ENCODE results near the gene C12orf60. TPM values are rescaled to one million over a fixed set of nuclear protein-coding genes. Genes with fewer than 3 reads are reported as not detected.

The C12orf60 gene
- total RNA-seq, 1 experiment from 2014 or later, result 0.54 TPM

- CTCF ChIA-PET, result interaction anchor here (0.6 kb wide), 1 partner anchor 137 kb away, joined by 3 read pairs; no protein-coding TSS in a partner anchor
- Histone ChIP-seq H3K36me3 (ENCODE audit: control insufficient read depth, insufficient read depth, low read length) (no peaks in the 10 kb centered on the region), H3K9me3 (ENCODE audit: control insufficient read depth, insufficient read depth, low read depth, low read length) (no peaks in the 10 kb centered on the region), H3K27ac (ENCODE audit: low read length) (no peak overlapping the region), H3K27me3 (ENCODE audit: control insufficient read depth, insufficient read depth, low read length) (no peaks in the 10 kb centered on the region), H3K4me1 (ENCODE audit: control insufficient read depth, insufficient read depth, low read length) (no peaks in the 10 kb centered on the region), H3K4me3 (ENCODE audit: low read depth in 2 of 2, low read length in 2 of 2) (no peak overlapping the region)
- in situ Hi-C loops (cut with HindIII; ENCODE audit: low pct_unique_long_range_greater_than_20kb, low sequenced_read_pairs) (no loop called here), intact Hi-C loops (cut with micrococcal nuclease; ENCODE audit: unreplicated experiment) (loop anchor here (10.0 kb wide), 1 partner anchor 379 kb away; the partner anchor contains the start of gene RERG)
- BruUV-seq (replicated peaks), result no TSS peak
- POLR2A ChIA-PET, result interaction anchor here (0.5 kb wide), 1 partner anchor 70 kb away, joined by 4 read pairs; no protein-coding TSS in a partner anchor
- DNase-seq (ENCODE audit: low read depth, low spot score) (no peak), ATAC-seq (no peak)
- TF ChIP-seq, protein P1, sequence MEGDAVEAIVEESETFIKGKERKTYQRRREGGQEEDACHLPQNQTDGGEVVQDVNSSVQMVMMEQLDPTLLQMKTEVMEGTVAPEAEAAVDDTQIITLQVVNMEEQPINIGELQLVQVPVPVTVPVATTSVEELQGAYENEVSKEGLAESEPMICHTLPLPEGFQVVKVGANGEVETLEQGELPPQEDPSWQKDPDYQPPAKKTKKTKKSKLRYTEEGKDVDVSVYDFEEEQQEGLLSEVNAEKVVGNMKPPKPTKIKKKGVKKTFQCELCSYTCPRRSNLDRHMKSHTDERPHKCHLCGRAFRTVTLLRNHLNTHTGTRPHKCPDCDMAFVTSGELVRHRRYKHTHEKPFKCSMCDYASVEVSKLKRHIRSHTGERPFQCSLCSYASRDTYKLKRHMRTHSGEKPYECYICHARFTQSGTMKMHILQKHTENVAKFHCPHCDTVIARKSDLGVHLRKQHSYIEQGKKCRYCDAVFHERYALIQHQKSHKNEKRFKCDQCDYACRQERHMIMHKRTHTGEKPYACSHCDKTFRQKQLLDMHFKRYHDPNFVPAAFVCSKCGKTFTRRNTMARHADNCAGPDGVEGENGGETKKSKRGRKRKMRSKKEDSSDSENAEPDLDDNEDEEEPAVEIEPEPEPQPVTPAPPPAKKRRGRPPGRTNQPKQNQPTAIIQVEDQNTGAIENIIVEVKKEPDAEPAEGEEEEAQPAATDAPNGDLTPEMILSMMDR (IDR thresholded peaks at IDR 0.05), result no peak
- TF ChIP-seq SIN3A (IDR thresholded peaks at IDR 0.05; ENCODE audit: borderline replicate concordance, insufficient read depth, low read depth, low read length) (no peak), POLR2AphosphoS5 (IDR thresholded peaks at IDR 0.05; ENCODE audit: low read depth, low read length) (no peak), REST (IDR thresholded peaks at IDR 0.05; ENCODE audit: insufficient read depth in 1 of 2, low read depth in 2 of 2, low read length in 1 of 2) (no peak), TCF7L2 (IDR thresholded peaks at IDR 0.05; ENCODE audit: low read depth, low read length) (no peak)
Observed at GRCh38 chr12:14846042-14846587, 42.6 kb downstream of the C12orf60 start.

DNA sequence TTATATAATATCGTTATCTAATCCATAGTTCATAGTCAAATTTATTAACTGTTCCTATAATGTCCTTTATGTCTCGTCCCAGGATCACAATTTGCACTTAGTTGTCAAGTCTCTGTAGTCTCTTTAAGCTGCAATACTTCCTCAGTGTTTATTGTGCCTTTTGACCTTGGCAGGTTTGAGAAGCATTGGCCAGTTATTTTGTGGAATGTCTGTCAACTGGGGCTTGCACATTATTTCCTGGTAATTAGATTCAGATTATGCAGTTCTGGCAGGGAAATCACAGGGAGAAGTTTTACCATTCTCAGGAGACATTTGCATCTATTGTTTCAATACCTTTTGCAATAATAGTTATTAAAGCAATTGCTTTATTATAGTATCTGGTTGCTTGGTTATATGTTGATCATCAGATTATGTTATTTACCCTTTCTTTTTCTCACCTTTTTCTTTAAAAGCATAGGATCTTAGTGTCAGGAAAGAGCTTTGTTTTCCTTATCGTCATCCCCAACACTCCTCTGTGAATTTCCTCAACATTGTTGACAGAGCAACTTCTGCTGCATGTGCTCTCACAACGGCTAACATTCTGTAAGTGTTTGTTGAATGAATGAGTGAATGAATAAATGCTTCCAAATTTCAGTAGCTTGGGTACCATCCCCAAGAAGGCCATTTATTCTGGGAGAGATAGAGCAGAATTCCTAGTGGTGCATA is 43.6 kb downstream of the C12orf60 start:
- CTCF ChIA-PET, result no interaction called here
- Histone ChIP-seq H3K9me3 (ENCODE audit: control insufficient read depth, insufficient read depth, low read depth, low read length) (no peaks in the 10 kb centered on the region), H3K27me3 (ENCODE audit: control insufficient read depth, insufficient read depth, low read length) (no peaks in the 10 kb centered on the region), H3K4me1 (ENCODE audit: control insufficient read depth, insufficient read depth, low read length) (no peaks in the 10 kb centered on the region), H3K36me3 (ENCODE audit: control insufficient read depth, insufficient read depth, low read length) (no peaks in the 10 kb centered on the region), H3K4me3 (ENCODE audit: low read depth in 2 of 2, low read length in 2 of 2) (no peak overlapping the region), H3K27ac (ENCODE audit: low read length) (no peak overlapping the region)
- in situ Hi-C loops (cut with HindIII; ENCODE audit: low pct_unique_long_range_greater_than_20kb, low sequenced_read_pairs) (no loop called here), intact Hi-C loops (cut with micrococcal nuclease; ENCODE audit: unreplicated experiment) (loop anchor here (10.0 kb wide), 1 partner anchor 378 kb away; the partner anchor contains the start of gene RERG)
- BruUV-seq (replicated peaks), result no TSS peak
- no peak for ATAC-seq
- DNase-seq (ENCODE audit: low read depth, low spot score), result no peak
- POLR2A ChIA-PET, result interaction anchor here (0.5 kb wide), 1 partner anchor 71 kb away, joined by 4 read pairs; no protein-coding TSS in a partner anchor
- TF ChIP-seq REST (IDR thresholded peaks at IDR 0.05; ENCODE audit: insufficient read depth in 1 of 2, low read depth in 2 of 2, low read length in 1 of 2) (no peak), SIN3A (IDR thresholded peaks at IDR 0.05; ENCODE audit: borderline replicate concordance, insufficient read depth, low read depth, low read length) (no peak), POLR2AphosphoS5 (IDR thresholded peaks at IDR 0.05; ENCODE audit: low read depth, low read length) (no peak), TCF7L2 (IDR thresholded peaks at IDR 0.05; ENCODE audit: low read depth, low read length) (no peak)
- TF ChIP-seq, protein P1 (IDR thresholded peaks at IDR 0.05), result no peak

Measured in Panc1 (cell line).